GF-D8 (cell line): ENCODE data around the gene NBAS.
"Not testable (repeated sequence)": the region's sequence is repeated elsewhere in the genome, so short reads cannot be mapped to it uniquely, and the experiment has no call there.

Experiments used
- DNase-seq: peaks from one replicate; lab custom pipeline; 2025; lab: John Stamatoyannopoulos, UW

NBAS gene

GRCh38 chr2:15527074-15527739, 33.9 kb downstream of the NBAS start:
- DNase-seq = no peak

GRCh38 chr2:15521641-15522181, 39.4 kb downstream of the NBAS start:
- DNase-seq = no peak

GRCh38 chr2:15520346-15520745, 40.8 kb downstream of the NBAS start:
- no peak for DNase-seq

GRCh38 chr2:15518759-15519158, 42.4 kb downstream of the NBAS start:
- DNase-seq = not testable (repeated sequence)

DNA sequence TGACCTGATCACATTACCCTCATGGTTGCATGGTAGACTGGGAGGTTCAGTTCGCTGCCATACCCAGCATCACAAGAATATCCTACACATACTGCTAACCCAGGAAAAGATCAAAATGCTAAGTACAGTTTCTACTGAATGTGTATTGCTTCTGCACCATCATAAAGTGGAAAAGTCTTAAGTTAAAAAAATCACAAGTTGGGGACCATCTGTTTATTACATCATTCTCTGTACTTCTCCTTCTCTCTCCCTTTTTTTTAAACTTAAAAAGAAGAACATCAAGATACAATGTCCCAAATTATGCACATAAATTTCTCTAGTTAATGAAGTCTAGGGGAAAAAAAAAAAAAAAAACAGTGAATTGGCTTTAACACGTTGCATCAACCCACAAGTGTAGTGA, 43.3 kb downstream of the NBAS start:
- peak; percentile 9 for DNase-seq

GRCh38 chr2:15511686-15512085, 49.4 kb downstream of the NBAS start:
- DNase-seq = no peak

DNA sequence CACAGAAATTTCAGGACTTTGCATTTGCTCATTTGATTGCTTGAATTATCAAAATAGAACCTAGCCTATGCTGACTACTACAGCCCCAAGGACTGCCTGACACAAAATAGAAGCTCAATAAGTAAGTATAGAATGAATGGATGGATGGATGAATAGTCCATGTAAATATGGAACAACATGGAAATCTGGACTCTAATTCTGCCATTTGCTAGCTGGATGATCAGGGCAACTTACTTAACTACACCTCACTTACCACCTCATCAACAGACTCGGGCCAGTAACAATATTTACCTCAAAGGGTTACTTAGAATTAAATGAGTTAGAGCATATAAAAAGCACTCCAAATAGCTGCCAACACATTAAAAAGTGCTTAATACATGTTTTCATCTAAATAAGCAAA, 50.6 kb downstream of the NBAS start:
- no peak for DNase-seq

DNA sequence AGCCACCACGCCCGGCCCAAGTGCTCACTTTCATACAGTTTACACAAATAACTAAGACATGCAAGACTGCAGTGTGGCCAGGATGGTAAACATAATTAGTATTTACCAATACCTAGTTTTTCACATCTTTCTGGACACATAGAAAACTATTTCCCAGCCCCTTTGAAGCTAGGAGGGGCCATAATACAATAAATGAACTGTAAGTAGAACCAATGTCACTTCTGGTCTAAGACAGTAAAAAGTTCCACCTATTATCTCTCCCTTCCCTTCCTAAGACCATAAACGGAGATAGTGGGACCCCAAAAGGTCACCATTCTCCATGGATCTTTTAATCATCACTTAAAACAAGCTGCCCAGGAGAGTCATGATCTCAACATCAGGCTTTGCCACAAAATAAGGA, 51.0 kb downstream of the NBAS start:
- DNase-seq = no peak

DNA sequence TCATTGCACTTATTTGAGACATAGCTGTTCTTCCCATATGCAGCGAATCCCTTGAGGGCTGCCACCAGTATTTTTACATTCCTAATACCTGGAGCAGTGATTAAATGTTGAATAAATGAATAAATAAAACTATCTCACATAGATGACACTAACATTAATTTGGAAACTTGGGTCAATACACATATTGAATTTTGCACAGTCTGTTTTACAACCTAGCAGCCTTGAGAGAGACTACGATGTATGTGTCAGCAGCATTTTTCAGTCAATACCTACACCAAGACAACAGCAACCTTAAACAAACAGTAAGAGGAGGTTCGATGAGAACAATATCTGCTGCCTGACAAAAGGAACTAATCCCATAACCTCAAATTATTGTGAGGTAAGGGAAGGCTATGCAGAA, 53.4 kb downstream of the NBAS start:
- DNase-seq = no peak

- DNase-seq = no peak
Observed at GRCh38 chr2:15507061-15507460, 54.1 kb downstream of the NBAS start.

DNA sequence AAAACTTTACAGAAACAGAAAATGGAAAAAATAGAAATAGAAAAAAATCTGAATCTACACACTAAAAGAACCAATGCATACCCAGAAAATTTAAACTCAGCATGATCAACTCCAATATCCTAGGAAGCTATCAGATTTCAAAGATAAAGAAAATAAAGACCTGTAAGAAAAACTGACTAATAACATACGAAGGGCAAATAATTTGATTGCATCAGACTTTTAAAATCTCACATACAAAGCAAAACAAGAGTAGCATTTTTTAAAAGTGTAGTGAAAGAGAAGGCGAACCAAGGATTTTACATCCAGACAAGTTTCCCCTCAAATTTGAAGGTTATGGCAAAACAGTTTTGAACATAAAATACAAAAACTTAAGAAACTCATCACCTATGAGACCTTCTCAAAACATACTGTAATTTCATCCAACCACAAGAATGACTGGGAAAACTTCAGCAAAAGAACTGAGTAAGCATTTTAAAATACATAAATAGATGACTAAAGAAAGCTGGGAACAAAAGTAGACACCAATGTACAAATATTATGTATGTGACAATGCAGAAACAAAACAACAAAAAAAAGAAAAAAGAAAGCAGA, 54.8 kb downstream of the NBAS start:
- DNase-seq = no peak

GRCh38 chr2:15504882-15505663, 56.1 kb downstream of the NBAS start:
- DNase-seq = no peak

GRCh38 chr2:15499251-15499650, 61.9 kb downstream of the NBAS start:
- DNase-seq = not testable (repeated sequence)

- no peak for DNase-seq
Observed at GRCh38 chr2:15498554-15498953, 62.6 kb downstream of the NBAS start.

- no peak for DNase-seq
Observed at GRCh38 chr2:15494877-15495276, 66.3 kb downstream of the NBAS start.

DNA sequence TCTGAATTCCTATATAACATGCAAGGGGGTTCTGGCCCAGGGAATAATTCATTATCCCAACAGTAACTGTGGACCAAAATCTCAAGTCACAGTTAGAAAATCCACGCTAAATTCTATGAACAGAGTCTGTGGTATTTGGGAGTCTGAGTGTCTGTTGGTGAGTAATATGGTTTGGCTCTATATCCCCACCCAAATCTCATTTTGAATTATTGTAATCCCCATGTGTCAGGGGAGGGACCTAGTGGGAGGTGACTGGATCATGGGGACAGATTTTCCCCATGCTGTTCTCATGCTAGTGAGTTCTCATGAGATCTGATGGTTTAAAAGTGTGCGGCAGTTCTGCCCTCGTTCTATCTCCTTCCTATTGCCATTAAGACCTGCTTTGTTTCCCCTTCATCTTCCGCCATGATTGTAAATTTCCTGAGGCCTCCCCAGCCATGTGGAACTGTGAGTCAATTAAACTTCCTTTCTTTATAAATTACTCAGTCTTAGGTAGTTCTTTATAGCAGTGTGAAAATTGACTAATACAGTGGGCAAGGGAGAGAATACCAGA, 68.3 kb downstream of the NBAS start:
- no peak for DNase-seq

DNA sequence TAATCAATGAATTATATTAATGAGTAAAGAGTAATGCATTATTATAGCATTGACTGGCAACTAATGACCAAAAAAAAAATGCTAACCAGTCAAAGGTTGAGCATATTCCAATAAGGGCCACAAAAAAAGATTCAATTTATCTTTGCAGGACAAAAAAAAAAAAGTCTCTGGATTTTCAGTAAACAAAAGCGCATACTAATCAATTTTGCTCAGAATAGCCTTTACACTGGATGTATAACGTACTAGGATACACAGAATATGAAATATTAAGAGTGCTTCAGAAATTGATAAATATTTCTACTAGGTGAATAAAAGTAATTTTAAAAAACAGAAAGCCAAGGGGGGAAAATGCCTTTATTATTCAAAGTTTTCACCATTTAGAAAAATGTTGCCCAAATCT, 74.4 kb downstream of the NBAS start:
- no peak for DNase-seq

GRCh38 chr2:15485949-15486348, 75.2 kb downstream of the NBAS start:
- no peak for DNase-seq

- no peak for DNase-seq
Observed at GRCh38 chr2:15481000-15481399, 80.1 kb downstream of the NBAS start.

- no peak for DNase-seq
Observed at GRCh38 chr2:15480552-15480951, 80.6 kb downstream of the NBAS start.

GRCh38 chr2:15472876-15473275, 88.3 kb downstream of the NBAS start:
- no peak for DNase-seq

DNA sequence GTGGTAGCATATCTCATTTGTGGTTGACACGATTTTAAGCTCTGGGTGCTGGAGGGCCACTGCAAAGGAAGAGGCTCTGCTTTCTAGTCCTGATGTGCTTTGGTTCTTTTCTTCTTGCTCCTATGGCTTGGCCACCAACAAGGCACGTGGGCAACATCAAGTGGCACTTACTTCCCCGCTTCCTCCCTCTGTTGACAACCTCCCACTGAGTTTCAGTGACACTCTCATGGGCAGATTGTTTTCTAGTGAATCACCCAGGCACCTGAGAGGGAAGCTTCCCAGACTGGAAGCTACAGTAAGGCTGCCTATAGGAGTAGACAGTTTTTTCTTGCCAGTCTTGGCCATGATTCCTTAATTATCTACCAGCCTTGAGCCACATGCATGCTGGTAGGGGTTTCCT, 89.0 kb downstream of the NBAS start:
- no peak for DNase-seq

- DNase-seq = no peak
Observed at GRCh38 chr2:15471606-15472005, 89.5 kb downstream of the NBAS start.
